Measurements from ENCODE around the gene KCNQ2.

Gene KCNQ2

GRCh38 chr20:63404129-63405085 lies 68.0 kb downstream of the KCNQ2 start:
- H3K9me2 ChIP-seq (replicated peaks; ENCODE audit: insufficient read depth, low read length) = no peaks in the 10 kb centered on the region
- no peak overlapping the region for H3K4me3 ChIP-seq (ENCODE audit: insufficient read depth, low read length, poor library complexity, severe bottlenecking)
- H3K9ac ChIP-seq (ENCODE audit: low read length) = no peak overlapping the region
- no peaks in the 10 kb centered on the region for H3K79me2 ChIP-seq (ENCODE audit: insufficient read depth, low read length)
- H3F3A ChIP-seq (ENCODE audit: insufficient read depth) = no peaks in the 10 kb centered on the region
- H3K4me2 ChIP-seq (ENCODE audit: low read depth, low read length, poor library complexity, severe bottlenecking) = no peak overlapping the region
- no peak for TF ChIP-seq CTCF (IDR thresholded peaks at IDR 0.05; ENCODE audit: insufficient read depth, low read length, poor library complexity, severe bottlenecking)
- H3K36me3 ChIP-seq (ENCODE audit: low read length) = no peaks in the 10 kb centered on the region
- no peaks in the 10 kb centered on the region for H3K9me3 ChIP-seq (ENCODE audit: insufficient read depth, low read length)
- no peaks in the 10 kb centered on the region for H4K20me1 ChIP-seq (ENCODE audit: low read depth, low read length)
- no peaks in the 10 kb centered on the region for H3K27me3 ChIP-seq (ENCODE audit: low read length)
- H2AFZ ChIP-seq (ENCODE audit: low read depth, low read length, severe bottlenecking) = no peak overlapping the region
- H3K27ac ChIP-seq (ENCODE audit: low read depth, low read length) = no peak overlapping the region

GRCh38 chr20:63403403-63404105 lies 68.9 kb downstream of the KCNQ2 start:
- Histone ChIP-seq H3K27ac (ENCODE audit: low read depth, low read length) (no peak overlapping the region), H3K27me3 (ENCODE audit: low read length) (no peaks in the 10 kb centered on the region), H3F3A (ENCODE audit: insufficient read depth) (no peaks in the 10 kb centered on the region), H3K9me3 (ENCODE audit: insufficient read depth, low read length) (no peaks in the 10 kb centered on the region), H3K36me3 (ENCODE audit: low read length) (no peaks in the 10 kb centered on the region), H3K9me2 (replicated peaks; ENCODE audit: insufficient read depth, low read length) (no peaks in the 10 kb centered on the region), H3K9ac (ENCODE audit: low read length) (no peak overlapping the region), H2AFZ (ENCODE audit: low read depth, low read length, severe bottlenecking) (no peak overlapping the region), H4K20me1 (ENCODE audit: low read depth, low read length) (no peaks in the 10 kb centered on the region), H3K4me2 (ENCODE audit: low read depth, low read length, poor library complexity, severe bottlenecking) (no peak overlapping the region), H3K4me3 (ENCODE audit: insufficient read depth, low read length, poor library complexity, severe bottlenecking) (no peak overlapping the region), H3K79me2 (ENCODE audit: insufficient read depth, low read length) (no peaks in the 10 kb centered on the region)
- no peak for TF ChIP-seq EZH2phosphoT487 (conservative IDR thresholded peaks at IDR 0.05; ENCODE audit: low read length)
- no peak for TF ChIP-seq CTCF (IDR thresholded peaks at IDR 0.05; ENCODE audit: insufficient read depth, low read length, poor library complexity, severe bottlenecking)

GRCh38 chr20:63402860-63403220 lies 69.6 kb downstream of the KCNQ2 start:
- Histone ChIP-seq H3K27me3 (ENCODE audit: low read length) (no peaks in the 10 kb centered on the region), H3K9me2 (replicated peaks; ENCODE audit: insufficient read depth, low read length) (no peaks in the 10 kb centered on the region), H4K20me1 (ENCODE audit: low read depth, low read length) (no peaks in the 10 kb centered on the region), H3F3A (ENCODE audit: insufficient read depth) (no peaks in the 10 kb centered on the region), H3K9ac (ENCODE audit: low read length) (no peak overlapping the region), H3K4me2 (ENCODE audit: low read depth, low read length, poor library complexity, severe bottlenecking) (no peak overlapping the region), H3K4me3 (ENCODE audit: insufficient read depth, low read length, poor library complexity, severe bottlenecking) (no peak overlapping the region), H3K9me3 (ENCODE audit: insufficient read depth, low read length) (no peaks in the 10 kb centered on the region), H3K27ac (ENCODE audit: low read depth, low read length) (no peak overlapping the region), H2AFZ (ENCODE audit: low read depth, low read length, severe bottlenecking) (no peak overlapping the region), H3K79me2 (ENCODE audit: insufficient read depth, low read length) (no peaks in the 10 kb centered on the region), H3K36me3 (ENCODE audit: low read length) (no peaks in the 10 kb centered on the region)
- TF ChIP-seq CTCF (IDR thresholded peaks at IDR 0.05; ENCODE audit: insufficient read depth, low read length, poor library complexity, severe bottlenecking) (no peak), EZH2phosphoT487 (conservative IDR thresholded peaks at IDR 0.05; ENCODE audit: low read length) (no peak)

All from SU-DHL-6 (cell line).